ENCODE measurements around the gene SEC14L6.

SEC14L6 gene

DNA sequence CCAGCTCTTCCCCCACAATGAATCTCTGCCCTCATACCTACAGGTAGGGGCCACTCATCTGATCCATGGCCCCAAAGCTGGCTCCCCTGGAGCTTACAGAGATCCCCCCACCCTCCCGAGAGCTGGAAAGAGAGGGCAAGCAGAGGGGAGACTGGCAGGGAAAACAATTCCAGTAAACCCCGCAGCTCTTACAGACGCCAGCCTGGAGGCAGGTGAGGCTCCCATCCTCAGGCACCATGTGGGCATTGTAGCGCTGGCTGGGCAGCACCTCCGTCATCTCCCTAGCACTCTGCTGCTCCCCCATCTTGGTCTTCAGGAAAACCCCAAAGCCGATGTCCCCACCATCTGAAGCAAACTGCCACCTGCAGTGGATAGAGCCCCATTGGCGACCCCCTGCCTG is 55.2 kb downstream of the SEC14L6 start:
- no peak for DNase-seq

DNA sequence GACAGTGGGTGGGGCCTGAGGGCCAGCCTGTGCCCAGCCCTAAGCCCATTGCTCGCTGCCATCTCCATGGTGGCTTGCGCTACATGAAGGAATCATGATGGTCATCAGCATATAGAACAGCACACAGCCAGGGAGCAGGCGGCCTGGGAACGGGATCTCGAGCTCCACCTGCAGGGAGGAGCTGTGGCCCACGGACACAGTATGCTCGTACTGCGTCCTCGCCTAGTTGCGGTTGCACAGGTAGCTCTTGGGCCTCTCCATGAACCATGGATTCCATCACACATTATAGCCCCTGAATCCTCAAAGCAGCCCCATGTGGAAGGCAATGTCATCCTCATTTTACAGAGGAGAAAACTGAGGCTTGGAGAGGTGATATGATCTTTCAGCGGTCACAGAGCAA is 56.1 kb downstream of the SEC14L6 start:
- no peak for DNase-seq

DNA sequence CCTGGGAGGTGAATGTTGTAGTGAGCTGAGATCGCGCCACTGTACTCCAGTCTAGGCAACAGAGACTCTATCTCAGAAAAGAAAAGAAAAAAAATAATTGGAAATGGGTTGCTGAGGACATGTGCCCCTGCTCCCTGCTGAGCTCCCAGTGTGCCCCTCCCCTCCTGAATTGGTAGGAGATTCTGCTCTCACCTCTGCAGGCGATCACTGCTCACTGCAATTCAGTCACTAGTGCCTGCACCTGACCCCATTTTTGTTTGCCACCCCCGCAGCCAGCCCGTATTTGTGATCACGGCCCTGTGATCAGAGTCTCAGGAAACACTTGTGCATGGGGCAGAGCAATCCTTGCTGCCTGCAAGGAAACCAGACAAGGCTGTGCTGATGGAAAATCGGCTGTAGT is 58.4 kb downstream of the SEC14L6 start:
- no peak for DNase-seq

DNA sequence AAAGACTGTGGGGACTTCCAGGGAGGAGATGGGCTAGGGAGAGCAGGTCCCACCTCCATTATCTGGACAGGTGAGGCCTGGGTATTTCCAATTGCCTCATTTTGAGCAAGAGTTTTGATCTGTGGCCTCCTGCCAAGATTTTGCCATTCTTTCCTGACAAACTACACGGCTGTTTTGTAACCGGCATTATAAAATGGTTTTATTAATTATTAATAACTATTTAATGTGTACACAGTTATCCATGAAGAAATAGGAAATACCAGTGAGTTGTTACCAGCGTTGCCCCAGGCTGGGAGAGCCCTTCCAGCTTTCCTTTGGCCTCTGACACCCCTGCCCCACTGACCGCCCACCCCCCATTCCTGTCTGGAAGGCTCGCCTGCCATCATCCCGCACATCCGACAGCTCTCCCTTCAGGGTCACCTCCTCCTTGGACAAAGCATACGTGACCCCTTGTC is 59.9 kb downstream of the SEC14L6 start:
- DNase-seq, result no peak

DNA sequence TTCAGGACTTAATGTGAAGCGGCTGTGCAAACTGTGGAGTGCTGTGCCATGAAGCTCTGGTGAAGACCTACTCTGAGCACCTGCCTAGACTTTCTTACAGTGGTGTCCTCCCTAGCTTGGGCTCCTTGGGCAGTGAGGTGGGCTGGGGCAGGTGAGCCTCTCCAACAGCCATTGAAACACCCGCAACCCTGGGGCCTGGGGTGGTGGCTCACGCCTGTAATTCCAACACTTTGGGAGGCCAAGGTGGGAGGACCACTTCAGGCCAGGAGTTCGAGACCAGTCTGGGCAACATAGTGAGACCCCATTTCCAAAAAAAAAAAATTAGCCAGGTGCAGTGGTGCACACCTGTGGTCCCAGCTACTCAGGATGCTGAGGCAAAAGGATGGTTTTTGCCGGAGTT is 60.4 kb downstream of the SEC14L6 start:
- DNase-seq, result no peak

DNA sequence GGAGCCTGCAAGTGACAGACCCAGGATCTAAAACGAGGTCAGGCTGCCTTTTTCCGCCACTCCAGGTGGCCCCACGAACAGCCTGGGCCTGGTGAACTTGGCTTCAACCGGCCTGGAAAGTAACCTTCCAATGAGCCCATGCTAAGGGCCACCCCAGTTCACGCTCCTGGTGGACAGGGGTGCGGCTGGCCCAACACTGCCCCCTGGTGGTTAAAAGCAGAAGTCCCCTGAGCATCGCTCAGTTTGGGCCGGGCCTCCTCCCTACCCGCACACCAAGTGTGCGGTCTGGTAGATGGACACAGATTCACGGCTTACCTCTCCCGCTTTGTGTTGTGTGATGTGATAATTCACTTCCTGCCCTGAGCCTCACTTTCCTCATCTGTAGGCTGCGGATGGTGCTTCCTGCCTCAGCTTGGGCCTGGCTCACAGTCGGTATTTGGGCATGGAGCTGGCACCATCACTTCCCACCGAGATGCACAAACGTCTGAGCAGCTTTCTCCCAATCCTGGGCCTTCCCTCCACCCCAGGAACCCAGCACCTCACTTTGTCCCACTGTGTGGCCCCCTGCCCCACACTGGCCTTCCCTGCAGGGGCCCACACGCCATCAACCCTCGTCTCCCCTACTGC is 61.1 kb downstream of the SEC14L6 start:
- peak; percentile 14 to 68 for DNase-seq

DNA sequence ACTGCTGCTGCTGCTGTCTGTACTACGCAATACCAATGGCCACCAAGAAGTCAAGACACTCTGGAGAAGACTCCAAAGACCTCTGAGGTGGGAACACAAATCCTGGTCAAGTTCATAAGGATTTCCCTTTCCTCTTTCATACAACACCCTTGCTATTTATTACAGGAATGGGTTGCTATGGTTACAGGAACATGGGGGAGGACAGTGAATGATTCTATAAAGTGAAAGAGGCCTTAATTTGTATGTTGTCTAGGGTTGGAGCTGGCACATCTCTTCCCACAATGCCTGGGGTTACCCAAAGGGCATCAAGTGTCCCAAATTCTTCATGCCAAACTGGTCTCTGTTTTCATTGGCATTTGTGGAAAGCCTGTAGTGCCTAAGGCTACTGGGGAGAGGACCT is 63.4 kb downstream of the SEC14L6 start:
- no peak for DNase-seq

DNA sequence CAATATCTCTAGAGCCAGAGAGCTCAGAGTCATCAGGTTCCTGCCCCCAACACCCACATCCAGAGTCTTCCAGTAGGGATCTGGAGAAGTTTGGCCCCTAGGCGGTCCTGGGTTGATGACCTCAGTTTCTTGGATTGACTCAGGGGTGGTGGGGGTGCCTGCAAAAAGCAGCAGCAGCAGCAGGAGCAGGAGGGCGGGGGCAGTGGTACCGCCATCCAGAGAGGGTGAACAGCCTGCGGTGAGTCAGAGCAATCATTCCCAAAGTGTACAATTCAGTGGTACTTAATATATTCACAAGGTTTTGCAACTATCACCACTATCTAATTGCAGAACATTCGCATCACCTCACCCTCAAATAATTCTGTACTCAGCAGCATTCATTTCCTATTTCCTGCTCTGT is 64.8 kb downstream of the SEC14L6 start:
- DNase-seq, result no peak

DNA sequence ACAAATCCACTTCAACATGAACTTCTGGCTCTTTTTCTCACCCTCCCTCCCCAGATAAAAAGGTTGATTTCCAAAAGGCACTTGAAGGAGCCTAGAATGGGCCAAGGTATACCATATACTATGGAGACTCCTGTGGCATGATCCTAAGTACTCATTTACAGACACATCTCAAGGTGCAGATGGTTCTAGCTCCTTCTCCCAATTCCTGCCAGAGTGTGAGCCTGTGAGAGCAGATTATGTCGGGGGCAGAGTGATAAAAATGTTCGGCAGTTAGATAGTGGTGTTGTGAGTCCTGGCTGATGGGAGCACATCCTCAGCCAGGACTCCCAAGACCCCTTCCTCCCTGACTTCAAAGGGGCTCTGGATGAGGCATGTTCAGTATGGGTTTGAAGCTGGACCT is 66.6 kb downstream of the SEC14L6 start:
- no peak for DNase-seq

DNA sequence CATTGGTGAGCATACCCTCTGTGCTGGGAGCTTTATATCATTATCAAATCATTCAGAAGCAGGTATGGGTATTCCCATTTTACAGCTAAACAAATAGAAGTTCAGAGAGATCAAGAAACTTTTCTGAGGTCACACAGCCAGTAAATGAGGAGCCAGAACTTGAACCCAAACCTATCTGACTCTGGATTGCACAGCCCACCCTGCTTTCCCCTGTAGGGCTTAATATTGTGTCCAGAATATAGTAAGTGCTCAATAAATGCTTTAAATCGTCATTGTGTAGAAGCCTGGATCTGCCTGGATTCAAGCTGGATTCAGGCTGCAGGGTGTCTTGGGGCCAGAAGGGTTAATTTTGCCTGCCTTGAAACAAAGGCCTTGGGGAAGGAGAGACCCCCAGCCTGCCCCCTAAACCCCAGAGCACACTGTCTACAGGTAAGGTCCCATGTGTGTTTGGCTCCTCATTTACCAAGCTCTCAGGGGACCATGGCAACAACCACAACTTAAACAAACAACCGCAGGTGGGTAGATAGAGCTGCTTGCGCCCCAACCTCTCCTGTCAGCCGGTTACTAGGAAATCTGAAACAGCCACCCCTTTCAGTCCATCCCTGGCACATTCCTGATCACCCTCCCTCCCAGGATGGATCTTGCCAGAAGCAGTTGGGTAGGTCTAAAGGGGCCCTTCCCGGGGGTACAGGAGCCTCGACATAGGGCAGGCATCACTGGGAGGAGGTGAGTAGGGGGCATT is 71.7 kb downstream of the SEC14L6 start:
- DNase-seq, result no peak

DNA sequence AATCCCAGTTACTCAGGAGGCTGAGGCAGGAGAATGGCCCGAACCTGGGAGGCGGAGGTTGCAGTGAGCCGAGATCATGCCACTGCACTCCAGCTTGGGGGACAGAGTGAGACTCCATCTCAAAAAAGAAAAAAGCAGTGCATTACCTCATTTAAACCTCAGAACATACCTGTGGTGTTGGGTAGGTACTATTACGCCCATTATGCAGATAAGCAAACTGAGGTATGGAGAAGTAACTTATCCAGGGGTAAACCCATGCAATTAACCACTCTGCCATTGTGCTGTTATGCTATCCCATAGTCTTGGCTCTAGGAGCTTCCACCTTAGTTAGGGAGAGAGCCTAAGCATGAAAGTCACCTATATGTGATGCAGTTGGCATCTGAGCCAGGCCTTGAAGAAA is 72.4 kb downstream of the SEC14L6 start:
- no peak for DNase-seq

DNA sequence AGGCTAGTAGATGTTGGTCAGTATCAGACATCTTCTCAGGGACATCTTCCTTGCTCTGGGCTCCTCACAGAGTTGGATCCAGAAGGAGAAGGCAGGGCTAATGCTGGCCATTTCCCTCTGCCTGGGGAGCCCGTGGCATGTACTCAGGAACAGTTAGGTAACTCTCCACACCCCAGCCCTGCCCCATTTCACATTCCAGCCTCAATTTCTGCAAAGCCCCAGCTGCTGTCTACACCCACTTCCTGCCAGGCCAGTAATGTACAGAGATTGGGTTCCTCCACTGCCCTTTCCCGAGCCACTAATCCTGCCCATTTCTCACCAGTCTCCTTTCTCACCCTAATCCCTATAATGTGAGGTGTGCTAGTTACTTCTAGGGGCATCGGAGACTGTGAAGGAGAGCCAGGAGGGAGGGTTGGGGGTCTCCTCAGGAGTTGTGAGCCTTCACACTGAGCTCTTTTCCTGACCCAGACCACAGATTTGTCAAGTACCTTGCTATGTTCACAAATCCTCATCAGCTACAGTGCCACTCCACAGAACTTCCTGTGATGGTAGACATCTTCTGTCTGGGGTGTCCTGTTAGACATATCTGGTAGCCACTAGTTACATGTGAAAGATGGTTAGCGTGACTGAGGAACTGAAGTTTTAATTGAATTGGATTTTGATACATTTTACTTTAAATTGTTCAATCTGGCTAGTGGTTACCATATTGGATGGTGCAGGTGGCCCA is 73.4 kb downstream of the SEC14L6 start:
- no peak for DNase-seq

Data from NCI-H446 (cell line).